Cardiac muscle cell (in vitro differentiated cells and primary cell): ENCODE data around the gene ABCC11. TPM values are rescaled to one million over a fixed set of nuclear protein-coding genes. Genes with fewer than 3 reads are reported as not detected.

Source experiments
- DNase-seq, 2 donors: peaks; one replicate each; pipeline versions ENCODE4 v3.0.0 to v3.0.0-alpha.2; 2010 to 2017; ENCODE audit warnings: low read depth in 1 of 2, low spot score in 1 of 2
- H3K27ac ChIP-seq: fragments of 200-600 bp; sonication (generic); 2 replicates; pipeline ENCODE4 v1.5.1; 2016
- H3K27me3 ChIP-seq: fragments of 200-600 bp; sonication (generic); 2 replicates; pipeline ENCODE4 v1.6.0; 2016; ENCODE audit warnings: control low read depth
- H3K36me3 ChIP-seq: fragments of 200-600 bp; sonication (generic); 2 replicates; pipeline ENCODE4 v1.5.1; 2016; ENCODE audit warnings: control low read depth
- H3K4me1 ChIP-seq: fragments of 200-600 bp; sonication (generic); 2 replicates; pipeline ENCODE4 v1.8.1; 2017; ENCODE audit warnings: low read depth, mild to moderate bottlenecking, mixed run types
- H3K4me3 ChIP-seq: fragments of 200-600 bp; sonication (generic); 2 replicates; pipeline ENCODE4 v1.5.1; 2016; ENCODE audit warnings: mild to moderate bottlenecking
- H3K9me3 ChIP-seq: fragments of 200-600 bp; sonication (generic); 2 replicates; pipeline ENCODE4 v1.5.1; 2017; ENCODE audit warnings: low read depth, mild to moderate bottlenecking, control low read depth
- CTCF ChIP-seq: IDR thresholded peaks from 2 replicates; pipeline ENCODE4 v1.5.1; 2012; ENCODE audit warnings: low read depth, mild to moderate bottlenecking, low read length
- polyA plus RNA-seq: library from polyadenylated mRNA; unstranded; fragments of >200 nt; fragmentation: Nextera tagmentation; extraction: Ambion mirVana; gene quantifications from 2 replicates; pipeline ENCODE4 v1.2.1, GENCODE V29; 2016
- total RNA-seq: library from RNA; depleted of rRNA; stranded (reverse); fragments of >200 nt; gene quantifications from 2 replicates; pipeline ENCODE4 v1.2.3, GENCODE V29; 2016

The ABCC11 gene
- total and polyA plus RNA-seq, 2 experiments from 2014 or later = 0.05 to 0.18 TPM

DNA sequence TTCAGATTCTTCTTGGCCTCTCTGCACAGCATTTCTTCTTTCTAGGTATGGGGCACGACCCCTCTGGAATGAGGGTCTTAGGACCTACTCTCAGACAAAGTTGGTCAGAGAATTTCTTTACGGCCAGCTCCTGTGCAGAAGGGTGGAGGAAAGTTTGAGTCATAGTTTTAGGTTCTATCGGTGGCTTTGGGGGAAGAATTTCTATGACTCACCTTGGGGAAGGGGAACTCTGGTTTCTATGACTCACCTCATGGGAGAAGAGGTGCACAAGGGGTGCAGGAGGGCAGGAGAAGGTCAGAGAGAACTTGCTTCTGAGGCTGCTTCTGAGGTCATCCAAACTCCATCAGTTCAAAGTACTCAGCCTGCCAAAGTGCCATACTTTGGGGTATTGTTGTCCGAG, 89.0 kb downstream of the ABCC11 start:
- H3K27me3 ChIP-seq = no peaks in the 10 kb centered on the region
- no peak overlapping the region for H3K4me3 ChIP-seq
- H3K9me3 ChIP-seq = no peaks in the 10 kb centered on the region
- no peak for TF ChIP-seq CTCF
- no peaks in the 10 kb centered on the region for H3K4me1 ChIP-seq
- peak in 1 of 2 donors; percentile 45 for DNase-seq
- H3K36me3 ChIP-seq = no peaks in the 10 kb centered on the region
- no peak overlapping the region for H3K27ac ChIP-seq

DNA sequence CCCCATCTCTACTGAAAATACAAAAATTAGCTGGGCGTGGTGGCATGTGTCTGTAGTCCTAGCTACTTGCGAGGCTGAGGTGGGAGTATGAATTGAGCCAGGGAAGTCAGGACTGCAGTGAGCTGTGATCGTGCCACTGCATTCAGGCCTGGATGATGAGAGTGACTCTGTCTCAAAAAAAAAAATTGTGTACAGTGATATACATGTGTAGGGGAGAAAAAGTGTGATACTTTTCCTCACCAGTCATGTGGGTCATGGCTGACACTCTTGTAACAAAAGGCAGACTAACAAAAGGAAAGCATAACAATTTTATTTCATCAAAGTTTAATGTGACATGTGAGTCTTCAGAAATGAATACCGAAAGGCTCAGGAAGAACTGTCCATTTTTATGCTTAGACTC, 89.5 kb downstream of the ABCC11 start:
- Histone ChIP-seq H3K4me3 (no peak overlapping the region), H3K27ac (no peak overlapping the region), H3K4me1 (no peaks in the 10 kb centered on the region), H3K9me3 (no peaks in the 10 kb centered on the region), H3K27me3 (no peaks in the 10 kb centered on the region), H3K36me3 (no peaks in the 10 kb centered on the region)
- no peak for TF ChIP-seq CTCF
- no peak for DNase-seq

DNA sequence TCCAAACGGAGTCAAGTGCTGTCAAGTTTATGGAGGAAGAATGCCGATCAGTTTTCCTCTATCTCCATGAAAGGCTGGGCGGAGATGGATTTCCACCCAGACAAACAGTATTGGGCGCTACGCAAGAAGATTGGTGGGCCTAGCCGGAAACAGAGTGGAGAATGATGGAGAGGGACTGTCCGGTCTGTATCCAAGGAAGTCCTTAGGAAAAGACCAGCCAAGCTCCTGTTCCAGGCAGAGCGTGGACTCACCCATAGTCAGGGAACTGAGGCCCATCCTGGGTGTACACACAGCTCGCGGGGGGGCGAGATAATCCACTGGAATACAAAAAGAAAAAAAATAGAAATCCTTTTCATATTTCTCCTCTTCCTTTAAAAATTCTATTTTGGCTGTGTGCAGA, 90.0 kb downstream of the ABCC11 start:
- DNase-seq = no peak
- H3K27me3 ChIP-seq = no peaks in the 10 kb centered on the region
- no peak for TF ChIP-seq CTCF
- H3K4me3 ChIP-seq = no peak overlapping the region
- H3K36me3 ChIP-seq = no peaks in the 10 kb centered on the region
- no peak overlapping the region for H3K27ac ChIP-seq
- no peaks in the 10 kb centered on the region for H3K4me1 ChIP-seq
- no peaks in the 10 kb centered on the region for H3K9me3 ChIP-seq

- Histone ChIP-seq H3K36me3 (no peaks in the 10 kb centered on the region), H3K27ac (no peak overlapping the region), H3K4me3 (no peak overlapping the region), H3K27me3 (no peaks in the 10 kb centered on the region), H3K9me3 (no peaks in the 10 kb centered on the region), H3K4me1 (no peaks in the 10 kb centered on the region)
- peak; percentile 89 for TF ChIP-seq CTCF
- peak; percentile 76 to 89 for DNase-seq
Measured at GRCh38 chr16:48156790-48157209, 90.5 kb downstream of the ABCC11 start.

DNA sequence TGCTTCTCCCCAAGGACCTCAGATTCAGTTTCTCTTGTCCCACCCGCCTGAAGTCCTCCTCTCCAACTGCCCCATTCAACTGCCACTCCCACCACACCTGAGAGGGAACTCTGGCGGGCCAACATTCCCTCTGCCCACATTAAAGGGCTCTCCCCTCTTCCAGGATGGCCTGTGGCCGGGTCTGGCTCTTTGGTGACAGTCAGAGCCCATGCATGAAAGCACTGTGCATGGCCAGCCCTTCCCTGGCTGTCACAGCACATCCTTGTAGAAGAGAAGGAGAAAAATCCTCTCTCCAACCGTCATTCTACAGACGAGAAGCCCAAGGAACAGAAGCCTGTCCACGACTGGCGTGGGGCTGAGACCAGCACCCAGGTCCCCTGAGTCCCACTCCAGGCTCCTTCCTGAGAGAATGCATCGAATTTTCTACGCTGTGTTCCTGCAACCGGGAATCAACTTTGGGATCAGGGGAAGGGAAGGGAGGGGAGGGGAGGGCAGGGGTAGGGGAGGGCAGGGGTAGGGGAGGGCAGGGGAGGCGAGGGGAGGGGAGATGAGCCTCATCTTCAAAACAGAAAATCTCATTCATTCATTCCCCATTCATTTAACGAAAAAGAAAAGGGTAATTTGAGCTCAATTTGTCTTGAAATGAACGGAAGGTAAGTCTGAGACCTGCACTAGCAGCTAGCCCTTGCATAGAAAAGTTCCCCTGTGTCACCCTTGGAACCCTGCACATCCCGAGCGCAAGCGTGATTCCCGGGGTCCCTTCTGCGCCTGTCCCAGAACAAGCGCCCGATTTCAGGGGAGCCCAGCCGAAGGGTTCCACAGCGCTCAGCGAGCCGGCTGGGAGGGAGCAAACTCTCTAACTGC, 91.2 kb downstream of the ABCC11 start, which contains the start of gene ABCC12:
Gene ABCC12 (minus strand): TSS at position 68 of the 864 bp plus-strand sequence. CDS start 9,569 bp downstream, outside the sequence.
- H3K4me1 ChIP-seq = no peaks in the 10 kb centered on the region
- H3K27me3 ChIP-seq = no peaks in the 10 kb centered on the region
- H3K9me3 ChIP-seq = no peaks in the 10 kb centered on the region
- no peaks in the 10 kb centered on the region for H3K36me3 ChIP-seq
- TF ChIP-seq CTCF = no peak
- no peak within 1 kb of the TSS for H3K4me3 ChIP-seq
- no peak within 1 kb of the TSS for H3K27ac ChIP-seq
- no peak for DNase-seq
